H1 (cell line): ENCODE data around the gene HMCN2. TPM values are rescaled to one million over a fixed set of nuclear protein-coding genes. Genes with fewer than 3 reads are reported as not detected.

ENCODE experiments used
- CTCF ChIA-PET: fragments of 300-600 bp; sonication (Branson Sonifier 250); formaldehyde crosslinking; loops from one replicate; lab custom pipeline; 2021; ENCODE audit not compliant: partially characterized antibody; lab: Charles Lee
- POLR2A ChIA-PET: fragments of 300-600 bp; sonication (Branson Sonifier 250); formaldehyde crosslinking; loops from one replicate; lab custom pipeline; 2021; ENCODE audit warnings: inconsistent platforms; ENCODE audit not compliant: partially characterized antibody; lab: Charles Lee
- DNase-seq, 2 experiments: peaks; one replicate each; pipeline versions ENCODE4 v3.0.0 to v3.0.0-alpha.2; 2010 to 2022; ENCODE audit warnings: low spot score in 2 of 2, low read depth in 1 of 2, mixed read lengths in 1 of 2
- FAIRE-seq: peaks from 2 replicates; lab custom pipeline; 2011; peaks lifted over from hg19 to GRCh38; lab: Jason Lieb, UNC
- H2AFZ ChIP-seq: 2 replicates; pipeline ENCODE4 v1.8.1; 2012; ENCODE audit warnings: low read length, inconsistent platforms
- H2AK5ac ChIP-seq: 2 replicates; pipeline ENCODE4 v1.6.1; 2013; ENCODE audit warnings: low read depth, low read length
- H2BK120ac ChIP-seq: replicated peaks from 2 replicates; pipeline ENCODE3; 2013; ENCODE audit warnings: low read depth, low read length, inconsistent platforms
- H2BK12ac ChIP-seq: 2 replicates; pipeline ENCODE4 v1.6.1; 2013; ENCODE audit warnings: low read depth, low read length
- H2BK15ac ChIP-seq: 2 replicates; pipeline ENCODE4 v1.6.1; 2013; ENCODE audit warnings: low read length
- H2BK20ac ChIP-seq: 2 replicates; pipeline ENCODE4 v1.6.1; 2013; ENCODE audit warnings: low read length
- H2BK5ac ChIP-seq: 2 replicates; pipeline ENCODE4 v1.6.1; 2013; ENCODE audit warnings: low read depth, low read length
- H3K14ac ChIP-seq: 2 replicates; pipeline ENCODE4 v1.6.1; 2013; ENCODE audit warnings: inconsistent platforms; ENCODE audit not compliant: insufficient read length
- H3K18ac ChIP-seq: 2 replicates; pipeline ENCODE4 v1.6.1; 2013; ENCODE audit warnings: low read length; ENCODE audit errors: extremely low read depth
- H3K23ac ChIP-seq: 2 replicates; pipeline ENCODE4 v1.6.1; 2013; ENCODE audit warnings: inconsistent platforms; ENCODE audit not compliant: insufficient read length
- H3K23me2 ChIP-seq: 2 replicates; pipeline ENCODE4 v1.6.1; 2013; ENCODE audit warnings: low read depth, low read length
- H3K27ac ChIP-seq: 2 replicates; pipeline ENCODE4 v1.6.1; 2011; ENCODE audit warnings: low read depth, low read length, inconsistent platforms
- H3K27me3 ChIP-seq, 4 experiments: replicated peaks in 1 of 4; 1 replicate in 1 of 4; 2 replicates in 3 of 4; pipeline versions ENCODE4 v1.6.1 to v1.8.1; 2011 to 2013; ENCODE audit warnings: low read length in 3 of 4, mild to moderate bottlenecking in 3 of 4, inconsistent platforms in 2 of 4, mixed read lengths in 2 of 4, moderate library complexity in 1 of 4; ENCODE audit not compliant: control insufficient read depth in 3 of 4, insufficient read depth in 3 of 4; ENCODE audit errors: extremely low read depth in 1 of 4
- H3K36me3 ChIP-seq, 4 experiments: 2 replicates each; pipeline versions ENCODE4 v1.6.1 to v1.8.1; 2011 to 2013; ENCODE audit warnings: mild to moderate bottlenecking in 4 of 4, low read length in 3 of 4, moderate library complexity in 2 of 4, control low read depth in 1 of 4, inconsistent platforms in 1 of 4; ENCODE audit not compliant: insufficient read depth in 4 of 4, control insufficient read depth in 2 of 4
- H3K4ac ChIP-seq: replicated peaks from 2 replicates; pipeline ENCODE3; 2013; ENCODE audit warnings: low read length, low read depth, mixed read lengths, inconsistent platforms; ENCODE audit not compliant: insufficient read length
- H3K4me1 ChIP-seq, 4 experiments: replicated peaks in 1 of 4; 1 replicate in 1 of 4; 2 replicates in 3 of 4; pipeline versions ENCODE4 v1.6.1 to v1.8.1; 2011 to 2013; ENCODE audit warnings: low read length in 3 of 4, inconsistent platforms in 2 of 4, mixed read lengths in 1 of 4; ENCODE audit not compliant: insufficient read depth in 4 of 4, control insufficient read depth in 3 of 4
- H3K4me2 ChIP-seq, 2 experiments: 2 replicates each; pipeline versions ENCODE4 v1.6.1 to v1.8.1; 2011 to 2013; ENCODE audit warnings: low read depth in 2 of 2, low read length in 2 of 2, control low read depth in 1 of 2, inconsistent platforms in 1 of 2, mild to moderate bottlenecking in 1 of 2; ENCODE audit not compliant: insufficient read depth in 1 of 2
- H3K4me3 ChIP-seq, 4 experiments: fragments of 200-600, 300-600 bp in 1 of 4; sonication (generic), shearing (Covaris generic), sonication (Bioruptor Twin) in 1 of 4; 2 replicates each; pipeline versions ENCODE4 v1.5.1 to v1.8.1; 2011 to 2016; ENCODE audit warnings: low read length in 4 of 4, low read depth in 3 of 4, control low read depth in 2 of 4, inconsistent platforms in 2 of 4, mild to moderate bottlenecking in 2 of 4, mixed read lengths in 1 of 4, moderate library complexity in 1 of 4; ENCODE audit not compliant: insufficient read depth in 2 of 4; ENCODE audit errors: extremely low read depth in 1 of 4
- H3K56ac ChIP-seq: replicated peaks from 2 replicates; pipeline ENCODE3; 2013; ENCODE audit warnings: low read depth, mild to moderate bottlenecking, mixed read lengths, low read length, inconsistent platforms; ENCODE audit not compliant: insufficient read length
- H3K79me1 ChIP-seq: 2 replicates; pipeline ENCODE4 v1.6.1; 2013; ENCODE audit warnings: low read depth, low read length, control low read depth
- H3K79me2 ChIP-seq, 2 experiments: 2 replicates each; pipeline versions ENCODE4 v1.6.1 to v1.8.1; 2012 to 2013; ENCODE audit warnings: low read length in 2 of 2, mild to moderate bottlenecking in 2 of 2, inconsistent platforms in 1 of 2; ENCODE audit not compliant: insufficient read depth in 2 of 2, control insufficient read depth in 1 of 2
- H3K9ac ChIP-seq, 4 experiments: replicated peaks in 1 of 4; 1 replicate in 1 of 4; 2 replicates in 3 of 4; pipeline versions ENCODE4 v1.6.1 to v1.8.1; 2011 to 2013; ENCODE audit warnings: low read depth in 3 of 4, low read length in 3 of 4, control low read depth in 2 of 4, mild to moderate bottlenecking in 2 of 4, moderate library complexity in 2 of 4, inconsistent platforms in 1 of 4; ENCODE audit errors: extremely low read depth in 1 of 4
- H3K9me3 ChIP-seq, 2 experiments: 2 replicates each; pipeline versions ENCODE4 v1.6.1 to v1.8.1; 2012 to 2013; ENCODE audit warnings: mild to moderate bottlenecking in 2 of 2, moderate library complexity in 2 of 2, control low read depth in 1 of 2, inconsistent platforms in 1 of 2, low read depth in 1 of 2, low read length in 1 of 2, mixed read lengths in 1 of 2; ENCODE audit not compliant: insufficient read depth in 2 of 2
- H4K20me1 ChIP-seq, 2 experiments: replicated peaks in 1 of 2; 2 replicates each; pipeline versions ENCODE3 to v1.8.1; 2011 to 2013; ENCODE audit warnings: inconsistent platforms in 2 of 2, low read length in 2 of 2, mild to moderate bottlenecking in 1 of 2; ENCODE audit not compliant: insufficient read depth in 2 of 2, control insufficient read depth in 1 of 2
- H4K5ac ChIP-seq: 2 replicates; pipeline ENCODE4 v1.6.1; 2013; ENCODE audit warnings: low read length, low read depth, mixed read lengths, inconsistent platforms; ENCODE audit not compliant: insufficient read length
- H4K8ac ChIP-seq: 2 replicates; pipeline ENCODE4 v1.8.0; 2013; ENCODE audit warnings: mild to moderate bottlenecking, moderate library complexity, low read length, inconsistent platforms; ENCODE audit not compliant: insufficient read depth; ENCODE audit errors: extremely low read depth
- H4K91ac ChIP-seq: replicated peaks from 2 replicates; pipeline ENCODE3; 2013; ENCODE audit warnings: low read length, mixed read lengths, inconsistent platforms; ENCODE audit not compliant: insufficient read length
- SIRT6 ChIP-seq: IDR thresholded peaks from one replicate; pipeline ENCODE4 v1.7.1; 2012; ENCODE audit warnings: low read length, inconsistent platforms
- WGBS, 2 experiments: shearing (Covaris generic) in 1 of 2; methylation state at CpG; one replicate each; pipeline versions ENCODE4 v1.1.6 to v1.1.7; 2013 to 2015; ENCODE audit warnings: low lambda C conversion rate in 2 of 2, mixed read lengths in 2 of 2, inconsistent platforms in 1 of 2, low coverage in 1 of 2, missing lambda C conversion rate in 1 of 2; ENCODE audit not compliant: insufficient replicate concordance in 2 of 2, insufficient coverage in 1 of 2, insufficient read length in 1 of 2; ENCODE audit errors: extremely low coverage in 1 of 2, missing lambda C conversion rate in 1 of 2; 5-methylcytosine and 5-hydroxymethylcytosine counted together
- polyA plus RNA-seq, 7 experiments: library from polyadenylated mRNA; depleted of rRNA in 3 of 7; stranded (reverse) in 5 of 7; unstranded in 2 of 7; fragments of >200 nt in 5 of 7; fragments of 200-250 nt in 2 of 7; gene quantifications; 1 replicate in 5 of 7; 2 replicates in 1 of 7; 4 replicates in 1 of 7; pipeline versions ENCODE4 v1.2.1 to v1.2.3, GENCODE V29; 2011 to 2013; ENCODE audit warnings: missing spikeins in 2 of 7, mixed read lengths in 2 of 7
- total RNA-seq: library from RNA; stranded (reverse); fragmentation: NEBNext Ultra II Directional; extraction: Animal tissue kit (Norgen Biotek cat#: 25700); gene quantifications from 2 replicates; pipeline ENCODE4 v1.2.1, GENCODE V29; 2021

HMCN2 gene
- total and polyA plus RNA-seq, 2 of the 8 experiments (the other 6 are each of a cell fraction or from before 2014, with no cell fraction given), result 5.0 to 9.1 TPM

DNA sequence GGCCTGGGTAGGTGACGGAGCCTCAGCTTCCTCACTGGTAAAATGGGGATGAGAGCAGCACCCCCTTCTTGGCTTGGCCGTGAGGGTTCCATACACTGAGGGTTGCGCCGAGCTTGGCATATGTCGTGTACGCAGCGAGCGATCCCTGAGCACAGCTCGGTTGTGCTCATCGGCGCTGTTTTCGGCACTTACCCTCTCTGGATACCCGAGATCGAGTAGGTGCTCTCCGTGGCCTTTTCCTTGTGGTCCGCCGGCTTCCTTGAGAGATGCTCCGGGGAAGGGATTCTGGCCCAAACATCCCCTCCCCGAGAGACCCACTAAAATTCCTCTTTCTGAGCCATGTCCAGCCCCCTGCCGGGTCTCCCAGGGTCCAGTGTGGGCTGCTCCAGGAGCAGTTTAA lies 40.0 kb upstream of the HMCN2 start:
- no peak overlapping the region for H2AFZ ChIP-seq
- H2BK20ac ChIP-seq, result no peak overlapping the region
- no peak overlapping the region for H4K91ac ChIP-seq
- H2BK15ac ChIP-seq, result no peak overlapping the region
- H2BK5ac ChIP-seq, result no peak overlapping the region
- no peaks in the 10 kb centered on the region for H3K4me1 ChIP-seq
- H3K18ac ChIP-seq, result no peak overlapping the region
- no peaks in the 10 kb centered on the region for H3K79me2 ChIP-seq
- H4K8ac ChIP-seq, result no peak overlapping the region
- H2AK5ac ChIP-seq, result no peak overlapping the region
- peaks cover 4 to 7% of the 10 kb centered on the region in 2 experiments; a peak in 3 of 4 replicates for H3K9me3 ChIP-seq
- 97% methylated on average over 20 of the region's 20 CpGs; no CpG with 5 or more reads in 1 of the 2 experiments for WGBS, 2 experiments
- H4K20me1 ChIP-seq, result no peaks in the 10 kb centered on the region
- H3K4me3 ChIP-seq, result no peak overlapping the region
- H4K5ac ChIP-seq, result no peak overlapping the region
- H2BK120ac ChIP-seq, result no peak overlapping the region
- FAIRE-seq (no peak), DNase-seq (no peak)
- no peak for TF ChIP-seq SIRT6
- H3K14ac ChIP-seq, result no peak overlapping the region
- H3K4me2 ChIP-seq, result no peak overlapping the region
- H3K23ac ChIP-seq, result no peak overlapping the region
- 0 out of 2 replicates have a peak, but pooled peaks cover 2% of the 10 kb centered on the region for H3K23me2 ChIP-seq
- H3K79me1 ChIP-seq, result peaks cover 2% of the 10 kb centered on the region; the same call in 1 of the 2 replicates
- no peak overlapping the region for H3K27ac ChIP-seq
- no peak overlapping the region for H2BK12ac ChIP-seq
- no peaks in the 10 kb centered on the region for H3K27me3 ChIP-seq
- ChIA-PET CTCF (interaction anchor here (0.8 to 3.2 kb wide), 4 partner anchors 10 to 118 kb away, joined by 3 to 11 read pairs (median 4); no protein-coding TSS in a partner anchor), POLR2A (interaction anchor here (1.4 kb wide), 1 partner anchor 42 kb away, joined by 3 read pairs; no protein-coding TSS in a partner anchor)
- H3K36me3 ChIP-seq, result peaks cover 0 to 16% (median 7%) of the 10 kb centered on the region in 4 experiments; a peak in 5 of 8 replicates
- no peak overlapping the region for H3K9ac ChIP-seq
- H3K4ac ChIP-seq, result no peak overlapping the region
- H3K56ac ChIP-seq, result no peak overlapping the region
